ENCODE data around the gene SMARCA2. TPM values are rescaled to one million over a fixed set of nuclear protein-coding genes. Genes with fewer than 3 reads are reported as not detected.
A peak's percentile ranks its signal among the peaks of the same experiment; 100 is the strongest.

Gene SMARCA2
- total and polyA plus RNA-seq, 9 of the 15 experiments (the other 6 are each of a cell fraction or from before 2014, with no cell fraction given): 8.0 to 34.8 (median 25.5) TPM

DNA sequence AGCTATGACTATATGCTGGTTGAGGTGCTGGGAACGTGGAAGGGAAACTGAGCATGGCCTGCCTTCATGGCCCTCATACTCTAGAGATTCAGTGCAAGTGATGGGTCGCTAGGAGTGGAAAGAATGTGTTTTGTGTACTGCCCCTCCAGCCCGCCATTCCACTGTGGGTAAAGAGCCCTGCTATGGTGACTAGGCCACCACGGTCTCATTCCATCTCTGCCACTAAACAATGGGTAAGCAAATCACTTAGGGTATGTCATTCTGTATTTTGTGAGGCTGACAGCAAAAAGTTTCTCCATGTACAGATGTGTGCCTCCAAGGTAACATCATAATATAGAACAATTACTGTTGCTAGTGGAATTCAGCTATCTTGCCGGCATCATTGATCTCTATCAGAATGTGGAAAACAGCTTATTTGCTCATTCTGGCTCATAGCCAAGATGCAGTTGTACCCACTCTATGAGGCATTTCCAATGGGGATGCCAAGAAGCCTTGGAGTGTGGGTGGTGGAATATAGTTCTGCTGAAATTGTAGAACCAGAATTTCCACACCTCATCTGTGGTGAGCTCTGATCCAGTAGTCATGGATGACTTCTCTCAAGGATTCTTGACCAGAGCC lies 12.5 kb downstream of the SMARCA2 start:
- POLR2A ChIA-PET: interaction anchor here (1.9 kb wide), 1 partner anchor 10 kb away, joined by 11 read pairs; no protein-coding TSS in a partner anchor
- H3K4me3 ChIP-seq: no peak overlapping the region
- H3K27me3 ChIP-seq (ENCODE audit: control insufficient read depth in 2 of 2, insufficient read depth in 2 of 2, low read length in 2 of 2): no peaks in the 10 kb centered on the region
- peaks cover 99% of the 10 kb centered on the region for H3K79me2 ChIP-seq (ENCODE audit: control insufficient read depth, insufficient read depth, low read length)
- H3K9me1 ChIP-seq (ENCODE audit: control insufficient read depth, insufficient read depth, low read length): no peaks in the 10 kb centered on the region
- intact Hi-C loops (cut with micrococcal nuclease): no loop called here
- H3K27ac ChIP-seq (ENCODE audit: extremely low read depth, low read depth, low read length): no peak overlapping the region; the same call in 2 of the 3 replicates
- peaks cover 8 to 58% of the 10 kb centered on the region in 2 experiments for H3K4me1 ChIP-seq (replicated peaks in 1 of 2; ENCODE audit: control insufficient read depth in 2 of 2, insufficient read depth in 2 of 2, low read length in 2 of 2)
- no peaks in the 10 kb centered on the region for H3K9me3 ChIP-seq (replicated peaks; ENCODE audit: control insufficient read depth, insufficient read depth, low read depth, low read length)
- no peak overlapping the region for H3K9ac ChIP-seq (ENCODE audit: insufficient read depth in 1 of 2, low read depth in 2 of 2, low read length in 2 of 2)
- peaks cover 27% of the 10 kb centered on the region; the same call in 2 of the 3 replicates for H3K36me3 ChIP-seq (ENCODE audit: control insufficient read depth, insufficient read depth, low read length)
- 90% methylated on average over 5 of the region's 5 CpGs for WGBS (ENCODE audit: insufficient coverage, low coverage, missing lambda C conversion rate)
- DNase-seq (ENCODE audit: extremely low read depth in 1 of 4, low spot score in 3 of 4) (no peak), FAIRE-seq (no peak), ATAC-seq (no peak)
- in situ Hi-C loops (cut with MboI): no loop called here
- no TSS peak for BruUV-seq (replicated peaks)
- TF ChIP-seq HEY1 (CRISPR knock-in tag; IDR thresholded peaks at IDR 0.05; ENCODE audit: borderline replicate concordance) (no peak), NFIC (IDR thresholded peaks at IDR 0.05) (peak; percentile 68; the same call in 1 of the 2 replicates)
- no peaks in the 10 kb centered on the region for H4K20me1 ChIP-seq (replicated peaks; ENCODE audit: control insufficient read depth, insufficient read depth, low read length)
- no peak overlapping the region for H2AFZ ChIP-seq (ENCODE audit: low read depth, low read length)
- H3K4me2 ChIP-seq (ENCODE audit: insufficient read depth, low read length): no peak overlapping the region
- CTCF ChIA-PET (ENCODE audit: low intra/inter-chr PET ratio): no interaction called here

DNA sequence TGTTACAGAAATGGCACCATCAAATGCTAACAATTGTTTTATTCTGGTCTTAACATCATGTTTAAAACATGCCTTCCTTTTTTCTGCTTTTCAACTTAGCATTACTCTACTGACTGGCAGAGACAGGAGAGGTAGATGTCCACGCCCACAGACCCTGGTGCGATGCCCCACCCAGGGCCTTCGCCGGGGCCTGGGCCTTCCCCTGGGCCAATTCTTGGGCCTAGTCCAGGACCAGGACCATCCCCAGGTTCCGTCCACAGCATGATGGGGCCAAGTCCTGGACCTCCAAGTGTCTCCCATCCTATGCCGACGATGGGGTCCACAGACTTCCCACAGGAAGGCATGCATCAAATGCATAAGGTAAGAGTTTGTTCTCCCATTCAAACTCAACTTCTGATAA lies 13.7 kb downstream of the SMARCA2 start:
- ATAC-seq (no peak), DNase-seq (ENCODE audit: extremely low read depth in 1 of 4, low spot score in 3 of 4) (no peak), FAIRE-seq (no peak)
- intact Hi-C loops (cut with micrococcal nuclease) (no loop called here), in situ Hi-C loops (cut with MboI) (no loop called here)
- Histone ChIP-seq H3K4me2 (ENCODE audit: insufficient read depth, low read length) (no peak overlapping the region), H3K36me3 (ENCODE audit: control insufficient read depth, insufficient read depth, low read length) (peaks cover 40% of the 10 kb centered on the region; the same call in 2 of the 3 replicates), H4K20me1 (replicated peaks; ENCODE audit: control insufficient read depth, insufficient read depth, low read length) (no peaks in the 10 kb centered on the region), H3K9me1 (ENCODE audit: control insufficient read depth, insufficient read depth, low read length) (no peaks in the 10 kb centered on the region), H3K27me3 (ENCODE audit: control insufficient read depth in 2 of 2, insufficient read depth in 2 of 2, low read length in 2 of 2) (no peaks in the 10 kb centered on the region), H3K9ac (ENCODE audit: insufficient read depth in 1 of 2, low read depth in 2 of 2, low read length in 2 of 2) (no peak overlapping the region), H3K79me2 (ENCODE audit: control insufficient read depth, insufficient read depth, low read length) (peaks cover 93% of the 10 kb centered on the region), H3K4me1 (replicated peaks in 1 of 2; ENCODE audit: control insufficient read depth in 2 of 2, insufficient read depth in 2 of 2, low read length in 2 of 2) (peaks cover 8 to 47% of the 10 kb centered on the region in 2 experiments), H3K9me3 (replicated peaks; ENCODE audit: control insufficient read depth, insufficient read depth, low read depth, low read length) (no peaks in the 10 kb centered on the region), H3K27ac (ENCODE audit: extremely low read depth, low read depth, low read length) (no peak overlapping the region), H2AFZ (ENCODE audit: low read depth, low read length) (no peak overlapping the region), H3K4me3 (no peak overlapping the region)
- WGBS (ENCODE audit: insufficient coverage, low coverage, missing lambda C conversion rate): 86% methylated on average over 7 of the region's 7 CpGs
- BruUV-seq (replicated peaks): no TSS peak
- ChIA-PET CTCF (ENCODE audit: low intra/inter-chr PET ratio) (no interaction called here), POLR2A (interaction anchor here (1.9 kb wide), 1 partner anchor 12 kb away, joined by 11 read pairs; no protein-coding TSS in a partner anchor)
- TF ChIP-seq, protein P1, sequence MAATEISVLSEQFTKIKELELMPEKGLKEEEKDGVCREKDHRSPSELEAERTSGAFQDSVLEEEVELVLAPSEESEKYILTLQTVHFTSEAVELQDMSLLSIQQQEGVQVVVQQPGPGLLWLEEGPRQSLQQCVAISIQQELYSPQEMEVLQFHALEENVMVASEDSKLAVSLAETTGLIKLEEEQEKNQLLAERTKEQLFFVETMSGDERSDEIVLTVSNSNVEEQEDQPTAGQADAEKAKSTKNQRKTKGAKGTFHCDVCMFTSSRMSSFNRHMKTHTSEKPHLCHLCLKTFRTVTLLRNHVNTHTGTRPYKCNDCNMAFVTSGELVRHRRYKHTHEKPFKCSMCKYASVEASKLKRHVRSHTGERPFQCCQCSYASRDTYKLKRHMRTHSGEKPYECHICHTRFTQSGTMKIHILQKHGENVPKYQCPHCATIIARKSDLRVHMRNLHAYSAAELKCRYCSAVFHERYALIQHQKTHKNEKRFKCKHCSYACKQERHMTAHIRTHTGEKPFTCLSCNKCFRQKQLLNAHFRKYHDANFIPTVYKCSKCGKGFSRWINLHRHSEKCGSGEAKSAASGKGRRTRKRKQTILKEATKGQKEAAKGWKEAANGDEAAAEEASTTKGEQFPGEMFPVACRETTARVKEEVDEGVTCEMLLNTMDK (IDR thresholded peaks at IDR 0.05; ENCODE audit: borderline replicate concordance, insufficient read depth, low read depth, low read length, poor library complexity, severe bottlenecking): no peak
- TF ChIP-seq, protein P2, sequence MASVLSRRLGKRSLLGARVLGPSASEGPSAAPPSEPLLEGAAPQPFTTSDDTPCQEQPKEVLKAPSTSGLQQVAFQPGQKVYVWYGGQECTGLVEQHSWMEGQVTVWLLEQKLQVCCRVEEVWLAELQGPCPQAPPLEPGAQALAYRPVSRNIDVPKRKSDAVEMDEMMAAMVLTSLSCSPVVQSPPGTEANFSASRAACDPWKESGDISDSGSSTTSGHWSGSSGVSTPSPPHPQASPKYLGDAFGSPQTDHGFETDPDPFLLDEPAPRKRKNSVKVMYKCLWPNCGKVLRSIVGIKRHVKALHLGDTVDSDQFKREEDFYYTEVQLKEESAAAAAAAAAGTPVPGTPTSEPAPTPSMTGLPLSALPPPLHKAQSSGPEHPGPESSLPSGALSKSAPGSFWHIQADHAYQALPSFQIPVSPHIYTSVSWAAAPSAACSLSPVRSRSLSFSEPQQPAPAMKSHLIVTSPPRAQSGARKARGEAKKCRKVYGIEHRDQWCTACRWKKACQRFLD (CRISPR knock-in tag; IDR thresholded peaks at IDR 0.05): no peak
- TF ChIP-seq STAT5B (CRISPR knock-in tag; IDR thresholded peaks at IDR 0.05) (no peak), DMBX1 (CRISPR knock-in tag; IDR thresholded peaks at IDR 0.05; ENCODE audit: borderline replicate concordance) (no peak), ZNF165 (CRISPR knock-in tag; IDR thresholded peaks at IDR 0.05; ENCODE audit: borderline replicate concordance) (no peak), MAZ (CRISPR knock-in tag; conservative IDR thresholded peaks at IDR 0.05 in 1 of 2, IDR thresholded peaks at IDR 0.05 in 1 of 2) (no peak), MYC (IDR thresholded peaks at IDR 0.05; ENCODE audit: low read depth, low read length) (no peak), MYC (CRISPR knock-in tag; IDR thresholded peaks at IDR 0.05; ENCODE audit: borderline replicate concordance, low read depth) (no peak), ZBTB7A (IDR thresholded peaks at IDR 0.05; ENCODE audit: borderline replicate concordance, control insufficient read depth, low read depth, low read length) (no peak)

Data from K562 (cell line).